GM12878 (cell line): ENCODE measurements around the gene NLRP6. TPM values are rescaled to one million over a fixed set of nuclear protein-coding genes. Genes with fewer than 3 reads are reported as not detected.

Source experiments
- ATAC-seq: fragments of 200-7000 bp; cut with Tn5 transposase; 3 replicates; pipeline ENCODE4 v1.9.1; 2020; ENCODE audit warnings: mild to moderate bottlenecking, moderate library complexity
- BruUV-seq: library from RNA; stranded (reverse); fragments of 400-500 nt; replicated peaks from 2 replicates; lab custom pipeline; 2021; lab: Mats Ljungman, UMichigan
- CTCF ChIA-PET: fragments of 300-600 bp; sonication (Branson Sonifier 250); formaldehyde crosslinking; extraction: SDS; loops from one replicate; lab custom pipeline; 2021; ENCODE audit warnings: inconsistent platforms; lab: Yijun Ruan, JAX
- POLR2A ChIA-PET: fragments of 350-600 bp; formaldehyde crosslinking; extraction: SDS; loops from one replicate; lab custom pipeline; 2021; ENCODE audit warnings: inconsistent platforms; lab: Charles Lee
- RAD21 ChIA-PET: fragments of 300-600 bp; sonication (Branson Sonifier 250); formaldehyde crosslinking; loops from one replicate; lab custom pipeline; 2023; ENCODE audit warnings: antibody characterized with exemption; ENCODE audit not compliant: unreplicated experiment; lab: Charles Lee
- SMC1A ChIA-PET: fragments of 300-600 bp; sonication (Branson Sonifier 250); formaldehyde crosslinking; loops from one replicate; lab custom pipeline; 2023; ENCODE audit not compliant: unreplicated experiment, uncharacterized antibody; lab: Charles Lee
- DNase-seq: peaks from one replicate; pipeline ENCODE4 v3.0.0-alpha.2; 2011; ENCODE audit warnings: low read depth, low spot score
- FAIRE-seq: peaks from 3 replicates; lab custom pipeline; 2011; peaks lifted over from hg19 to GRCh38; lab: Jason Lieb, UNC
- H2AFZ ChIP-seq: 2 replicates; pipeline ENCODE4 v1.6.0; 2011; ENCODE audit warnings: low read depth, low read length, control low read depth; ENCODE audit not compliant: control insufficient read depth
- H3K27ac ChIP-seq: 2 replicates; pipeline ENCODE4 v1.5.1; 2011; ENCODE audit warnings: control low read depth; ENCODE audit not compliant: control insufficient read depth, insufficient read depth
- H3K27me3 ChIP-seq, 2 experiments: replicated peaks in 1 of 2; 2 replicates each; pipeline versions ENCODE4 v1.6.0 to v1.6.1; 2011; ENCODE audit warnings: low read length in 1 of 2; ENCODE audit not compliant: control insufficient read depth in 2 of 2, insufficient read depth in 2 of 2
- H3K36me3 ChIP-seq, 2 experiments: 2 replicates each; pipeline ENCODE4 v1.5.1; 2011; ENCODE audit warnings: low read length in 1 of 2; ENCODE audit not compliant: control insufficient read depth in 2 of 2, insufficient read depth in 2 of 2
- H3K4me1 ChIP-seq: 2 replicates; pipeline ENCODE4 v1.6.1; 2011; ENCODE audit warnings: mild to moderate bottlenecking, low read length, moderate library complexity, mixed read lengths; ENCODE audit not compliant: control insufficient read depth, insufficient read depth
- H3K4me2 ChIP-seq: 2 replicates; pipeline ENCODE4 v1.6.0; 2011; ENCODE audit warnings: control low read depth; ENCODE audit not compliant: control insufficient read depth, insufficient read depth
- H3K4me3 ChIP-seq: fragments of 200-600 bp; sonication (generic); 2 replicates; pipeline ENCODE4 v1.5.1; 2016
- H3K79me2 ChIP-seq: 2 replicates; pipeline ENCODE4 v1.6.0; 2011; ENCODE audit warnings: low read length; ENCODE audit not compliant: control insufficient read depth, insufficient read depth
- H3K9ac ChIP-seq: 2 replicates; pipeline ENCODE4 v1.8.0; 2011; ENCODE audit warnings: low read length, control low read depth, mixed read lengths; ENCODE audit not compliant: control insufficient read depth, insufficient read depth
- H3K9me3 ChIP-seq: replicated peaks from 3 replicates; pipeline ENCODE4 v1.5.1; 2011; ENCODE audit warnings: mild to moderate bottlenecking, low read length; ENCODE audit not compliant: control insufficient read depth, insufficient read depth
- H4K20me1 ChIP-seq: 2 replicates; pipeline ENCODE4 v1.6.0; 2011; ENCODE audit not compliant: control insufficient read depth, insufficient read depth
- BCL11A ChIP-seq: IDR thresholded peaks from 2 replicates; pipeline ENCODE4 v1.6.1; 2011; ENCODE audit warnings: low read depth, low read length
- BCLAF1 ChIP-seq: fragments of 450-650 bp; IDR thresholded peaks from 2 replicates; pipeline ENCODE4 v1.6.1; 2017; ENCODE audit warnings: antibody characterized with exemption, mild to moderate bottlenecking, moderate library complexity
- CBX3 ChIP-seq: fragments of 200-600 bp; sonication (generic); IDR thresholded peaks from 2 replicates; pipeline ENCODE4 v1.6.1; 2016; ENCODE audit warnings: low read depth, borderline replicate concordance
- CUX1 ChIP-seq: IDR thresholded peaks from 2 replicates; pipeline ENCODE4 v1.6.1; 2012; ENCODE audit warnings: improper control_type of control experiment, low read depth, low read length; ENCODE audit not compliant: insufficient replicate concordance
- EP300 ChIP-seq, 2 experiments: fragments of 150-350 bp in 1 of 2; IDR thresholded peaks; 2 replicates each; pipeline ENCODE4 v1.6.1; 2011 to 2012; ENCODE audit warnings: low read depth in 2 of 2, low read length in 2 of 2, borderline replicate concordance in 1 of 2, improper control_type of control experiment in 1 of 2, inconsistent platforms in 1 of 2; ENCODE audit not compliant: control insufficient read depth in 1 of 2
- IRF3 ChIP-seq: fragments of 450-650 bp; IDR thresholded peaks from 2 replicates; pipeline ENCODE4 v1.6.1; 2014; ENCODE audit warnings: mild to moderate bottlenecking
- YY1 ChIP-seq: IDR thresholded peaks from 2 replicates; pipeline ENCODE4 v1.6.1; 2011; ENCODE audit warnings: low read depth, mild to moderate bottlenecking, low read length
- WGBS: methylation state at CpG from one replicate; pipeline ENCODE4 v1.1.6; 2016; ENCODE audit warnings: low lambda C conversion rate; ENCODE audit not compliant: insufficient replicate concordance, insufficient coverage; ENCODE audit errors: missing lambda C conversion rate; 5-methylcytosine and 5-hydroxymethylcytosine counted together
- in situ Hi-C: fragments of 300-500 bp; cut with MboI; formaldehyde crosslinking; loops from 9 replicates; pipeline ENCODE4 v1.14.3; 2018; ENCODE audit warnings: mixed read lengths
- intact Hi-C: fragments of 100-400 bp; cut with micrococcal nuclease; formaldehyde crosslinking; loops from one replicate; pipeline ENCODE4 v1.14.2; 2022; ENCODE audit not compliant: unreplicated experiment
- polyA plus RNA-seq, 11 experiments: library from polyadenylated mRNA; depleted of rRNA in 4 of 11; unstranded in 6 of 11; stranded (reverse) in 5 of 11; fragments of >200 nt; fragmentation: Nextera tagmentation in 4 of 11; fragmentation: Illumina TruSeq in 1 of 11; extraction: Ambion mirVana in 4 of 11; extraction: Trizol in 1 of 11; gene quantifications; 1 replicate in 1 of 11; 2 replicates in 10 of 11; pipeline versions ENCODE4 v1.2.1 to v1.2.3, GENCODE V29; 2011 to 2016; ENCODE audit warnings: inconsistent platforms in 2 of 11, missing spikeins in 2 of 11, low read depth in 1 of 11
- total RNA-seq, 4 experiments: library from RNA; depleted of rRNA in 3 of 4; stranded (reverse); fragments of >200 nt in 3 of 4; fragmentation: Illumina TruSeq in 1 of 4; extraction: Trizol in 1 of 4; gene quantifications; 2 replicates each; pipeline versions ENCODE4 v1.2.1 to v1.2.3, GENCODE V29; 2013 to 2021

The NLRP6 gene
- total and polyA plus RNA-seq, 10 of the 15 experiments (the other 5 are each of a cell fraction or from before 2014, with no cell fraction given) = 0.03 to 0.11 TPM; not detected in 8

GRCh38 chr11:255176-255575 is 23.0 kb upstream of the NLRP6 start:
- H3K36me3 ChIP-seq = peaks cover 7 to 15% of the 10 kb centered on the region in 2 experiments; a peak in 3 of 4 replicates
- no peak overlapping the region for H3K4me3 ChIP-seq
- H3K9me3 ChIP-seq = no peaks in the 10 kb centered on the region
- in situ Hi-C loops = no loop called here
- H3K27me3 ChIP-seq = no peaks in the 10 kb centered on the region
- POLR2A ChIA-PET = interaction anchor here (0.6 kb wide), 1 partner anchor 57 kb away, joined by 3 read pairs; no protein-coding TSS in a partner anchor
- no peak overlapping the region for H2AFZ ChIP-seq
- ATAC-seq (no peak), DNase-seq (no peak), FAIRE-seq (no peak)
- no TSS peak for BruUV-seq
- RAD21 ChIA-PET = no interaction called here
- H3K4me2 ChIP-seq = no peak overlapping the region
- intact Hi-C loops = no loop called here
- 68% methylated on average over 3 of the region's 3 CpGs for WGBS
- TF ChIP-seq CBX3 = no peak
- no peak for TF ChIP-seq BCLAF1
- no peak for TF ChIP-seq BCL11A
- TF ChIP-seq YY1 = no peak
- TF ChIP-seq IRF3 = no peak
- TF ChIP-seq CUX1 = no peak
- TF ChIP-seq EP300 (IDR thresholded peaks at IDR 0.05; ENCODE audit: borderline replicate concordance in 1 of 2, control insufficient read depth in 1 of 2, low read depth in 2 of 2, low read length in 2 of 2) = no peak
- SMC1A ChIA-PET = no interaction called here
- no peaks in the 10 kb centered on the region for H4K20me1 ChIP-seq
- H3K4me1 ChIP-seq = peaks cover 13% of the 10 kb centered on the region
- H3K79me2 ChIP-seq = no peaks in the 10 kb centered on the region
- H3K27ac ChIP-seq = no peak overlapping the region
- CTCF ChIA-PET = interaction anchor here (0.9 to 1.1 kb wide), 3 partner anchors 18 to 107 kb away, joined by 3 read pairs; no protein-coding TSS in a partner anchor
- H3K9ac ChIP-seq = no peak overlapping the region
